GM19372 (cell line): Measurements from ENCODE around the gene FAM163A.
"Not testable (repeated sequence)": the region's sequence is repeated elsewhere in the genome, so short reads cannot be mapped to it uniquely, and the experiment has no call there.

ENCODE experiments used
- ATAC-seq: cut with Tn5 transposase; IDR thresholded peaks from one replicate; pipeline ENCODE4 v1.9.1; 2021; ENCODE audit warnings: mild to moderate bottlenecking, low read depth, moderate library complexity; ENCODE audit not compliant: unreplicated experiment

The FAM163A gene

DNA sequence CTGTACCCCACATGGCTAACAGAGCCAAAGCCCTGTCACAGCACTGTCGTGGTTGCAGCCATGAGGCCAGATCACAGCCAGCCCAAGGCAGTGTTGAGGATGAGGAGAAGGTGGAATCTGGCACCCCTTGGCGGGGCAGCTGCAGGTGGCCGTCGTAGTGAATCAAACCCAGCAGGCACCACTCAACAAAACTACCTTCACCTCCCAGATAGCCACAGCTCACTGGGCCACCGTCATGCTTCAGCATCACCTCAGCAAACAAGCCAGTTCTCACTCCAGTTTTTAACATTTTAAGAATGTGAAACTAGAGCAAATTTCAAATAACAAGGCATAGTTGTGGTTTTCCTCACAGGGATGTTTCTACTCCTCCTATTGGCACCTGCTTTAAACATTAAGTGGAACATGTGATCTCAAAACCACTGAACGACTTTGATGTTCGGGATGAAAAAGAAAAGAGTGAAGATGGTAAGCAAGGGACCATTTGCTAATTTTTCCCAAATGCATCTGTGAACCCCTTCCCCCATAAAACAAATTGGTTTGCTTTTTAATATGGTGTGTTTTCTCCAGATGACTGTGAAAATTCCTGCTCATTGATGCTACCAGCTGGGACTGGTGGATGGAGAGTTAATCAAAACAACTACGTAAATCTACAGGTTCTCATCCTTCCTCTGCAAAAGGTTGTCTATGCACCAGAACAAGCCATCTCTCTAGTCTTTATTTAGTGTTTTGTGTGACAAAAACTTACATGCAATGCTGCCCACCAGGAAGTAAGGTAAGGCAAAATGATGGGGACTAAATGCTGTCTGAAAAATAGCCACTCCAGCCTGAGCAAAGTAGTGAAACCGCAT, 89.0 kb downstream of the FAM163A start:
- no peak for ATAC-seq

DNA sequence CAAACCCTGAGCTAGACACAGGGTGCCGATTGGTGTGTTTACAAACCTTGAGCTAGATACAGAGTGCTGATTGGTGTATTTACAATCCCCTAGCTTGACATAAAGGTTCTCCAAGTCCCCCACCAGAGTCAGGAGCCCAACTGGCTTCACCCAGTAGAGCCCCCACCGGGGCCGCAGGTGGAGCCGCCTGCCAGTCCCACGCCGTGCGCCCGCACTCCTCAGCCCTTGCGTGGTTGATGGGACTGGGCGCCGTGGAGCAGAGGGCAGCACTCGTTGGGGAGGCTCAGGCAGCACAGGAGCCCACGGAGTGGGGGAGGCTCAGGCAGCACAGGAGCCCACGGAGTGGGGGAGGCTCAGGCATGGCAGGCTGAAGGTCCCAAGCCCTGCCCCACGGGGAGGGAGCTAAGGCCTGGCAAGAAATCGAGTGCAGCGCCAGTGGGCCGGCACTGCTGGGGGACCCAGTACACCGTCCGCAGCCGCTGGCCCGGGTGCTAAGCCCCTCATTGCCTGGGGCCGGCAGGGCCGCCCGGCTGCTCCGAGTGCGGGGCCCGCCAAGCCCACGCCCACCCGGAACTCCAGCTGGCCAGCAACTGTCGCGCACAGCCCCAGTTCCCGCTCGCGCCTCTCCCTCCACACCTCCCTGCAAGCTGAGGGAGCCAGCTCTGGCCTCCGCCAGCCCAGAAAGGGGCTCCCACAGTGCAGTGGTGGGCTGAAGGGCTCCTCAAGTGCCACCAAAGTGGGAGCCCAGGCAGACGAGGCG, 93.8 kb downstream of the FAM163A start:
- ATAC-seq, result not testable (repeated sequence)

DNA sequence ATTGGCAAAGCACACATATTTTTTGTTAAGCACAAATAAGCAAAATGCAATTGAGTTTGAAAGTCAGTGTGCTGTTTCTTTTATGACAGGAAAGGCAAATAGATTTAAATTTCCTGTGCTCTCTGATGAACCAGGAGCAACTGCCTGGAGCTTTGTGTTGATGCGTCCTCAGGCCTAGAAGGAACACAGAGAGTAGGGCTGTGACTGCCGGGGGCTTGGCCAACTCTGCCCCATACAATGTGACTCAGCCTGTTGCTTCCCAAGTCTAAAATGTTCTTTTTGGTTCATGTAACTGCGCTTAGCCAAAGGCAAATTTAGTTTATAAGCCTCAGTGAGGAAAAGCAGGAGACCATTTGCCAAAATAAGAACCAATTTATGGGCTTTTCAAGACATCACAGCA, 97.0 kb downstream of the FAM163A start:
- no peak for ATAC-seq

DNA sequence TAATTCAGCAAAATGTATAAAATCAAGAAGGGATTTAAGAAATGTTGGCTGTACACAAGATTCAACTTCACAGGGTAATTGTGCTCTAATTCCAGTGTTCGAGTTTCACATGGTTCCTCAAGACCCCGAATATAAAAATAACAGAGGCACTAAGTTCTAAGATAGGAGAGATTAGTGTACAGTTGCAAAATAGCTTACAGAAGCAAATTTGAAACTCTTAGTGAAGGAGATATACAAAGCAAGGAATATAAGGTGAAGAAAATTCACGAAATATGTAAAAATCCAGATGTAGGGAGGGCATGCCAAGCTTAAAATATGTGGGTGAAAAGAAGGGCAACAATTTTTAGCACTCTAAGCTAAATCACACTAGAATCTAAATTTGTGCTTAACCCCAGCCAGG, 105.1 kb downstream of the FAM163A start:
- no peak for ATAC-seq

DNA sequence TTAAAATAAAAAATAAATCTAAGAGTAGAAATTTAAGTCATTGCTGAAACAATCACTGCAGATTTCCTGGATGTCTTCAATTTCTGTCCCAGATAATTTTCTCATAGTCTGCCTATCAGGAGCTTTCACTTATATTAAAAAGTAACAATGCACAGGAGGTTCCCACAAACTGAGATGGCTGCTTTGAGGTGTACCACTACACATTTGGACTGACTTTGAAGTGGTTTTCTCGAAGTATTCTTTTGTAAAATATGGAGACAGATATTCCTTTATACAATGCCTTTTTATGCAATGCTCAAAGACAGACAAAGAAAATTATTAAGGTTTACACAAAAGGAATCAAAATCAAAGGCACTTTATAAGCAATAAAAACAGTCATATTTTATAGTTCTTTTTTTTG, 110.0 kb downstream of the FAM163A start:
- no peak for ATAC-seq

DNA sequence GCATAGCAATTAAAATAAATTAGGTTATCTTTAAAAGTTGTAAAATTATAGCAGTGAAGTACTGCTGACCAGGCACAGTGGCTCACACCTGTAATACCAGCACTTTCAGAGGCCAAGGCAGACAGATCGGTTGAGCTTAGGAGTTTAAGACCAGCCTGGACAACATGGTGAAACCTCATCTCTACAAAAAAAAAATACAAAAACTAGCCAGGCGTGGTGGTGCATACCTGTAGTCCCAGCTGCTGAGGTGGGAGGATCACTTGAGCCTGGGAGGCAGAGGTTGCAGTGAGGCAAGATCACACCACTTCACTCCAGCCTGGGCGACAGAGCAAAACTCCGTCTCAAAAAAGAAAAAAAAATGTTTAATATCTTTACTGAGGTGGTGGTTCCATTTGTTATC, 112.7 kb downstream of the FAM163A start:
- not testable (repeated sequence) for ATAC-seq

DNA sequence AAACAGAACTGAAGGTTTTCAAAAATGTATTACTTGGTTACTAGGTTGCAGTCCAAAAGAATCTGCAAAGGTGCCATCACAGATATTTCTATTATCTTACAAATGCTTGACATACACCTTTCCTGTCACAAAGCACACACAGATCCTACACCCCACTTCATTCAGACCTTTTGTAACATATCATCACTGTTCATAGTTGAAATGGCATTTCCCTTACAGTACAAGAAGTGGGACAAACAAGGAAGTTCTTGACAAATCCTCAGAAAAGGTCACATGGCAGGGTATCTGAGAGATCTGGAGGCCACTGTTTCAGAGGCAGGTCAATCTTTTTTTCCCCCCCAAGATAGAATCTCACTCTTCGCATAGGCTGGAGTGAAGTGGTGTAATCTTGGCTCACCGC, 113.2 kb downstream of the FAM163A start:
- ATAC-seq, result no peak

DNA sequence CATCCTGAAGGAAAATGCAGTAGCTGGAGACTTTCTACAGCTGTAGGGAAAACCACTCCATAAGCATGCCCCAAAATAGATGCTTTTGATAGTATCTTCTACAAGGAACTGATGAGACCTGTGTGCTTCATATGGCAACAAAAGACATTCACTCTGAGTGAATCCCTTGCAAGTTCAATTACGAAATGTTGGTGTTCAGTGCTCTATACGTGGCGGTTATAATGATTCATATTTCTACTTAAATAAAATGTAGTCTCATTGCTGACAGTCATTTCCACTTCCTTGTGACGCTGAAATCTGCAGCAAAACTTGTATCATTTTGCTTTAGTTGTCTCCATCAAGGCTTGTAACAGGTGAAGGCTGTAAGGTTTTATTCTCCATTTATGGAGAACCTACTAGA, 113.9 kb downstream of the FAM163A start:
- no peak for ATAC-seq

DNA sequence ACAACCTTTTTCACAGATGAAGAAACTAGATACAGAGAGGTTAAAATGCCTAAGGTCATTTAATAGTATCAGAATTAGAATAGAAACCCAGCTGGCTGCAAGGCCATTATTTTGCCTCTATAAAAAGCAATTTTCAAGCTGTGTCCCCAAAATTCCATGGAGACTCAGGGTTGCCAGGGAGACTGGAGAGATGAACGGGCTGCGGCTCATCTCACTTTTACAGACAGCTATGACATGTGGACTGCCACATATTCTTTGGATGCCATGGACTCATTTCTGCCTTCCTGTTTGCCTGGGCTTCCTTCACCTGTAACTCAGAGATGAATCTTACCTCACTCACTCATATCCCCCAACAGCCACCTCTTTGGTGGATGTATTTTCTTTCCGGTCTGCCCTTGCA, 117.6 kb downstream of the FAM163A start:
- ATAC-seq, result no peak

DNA sequence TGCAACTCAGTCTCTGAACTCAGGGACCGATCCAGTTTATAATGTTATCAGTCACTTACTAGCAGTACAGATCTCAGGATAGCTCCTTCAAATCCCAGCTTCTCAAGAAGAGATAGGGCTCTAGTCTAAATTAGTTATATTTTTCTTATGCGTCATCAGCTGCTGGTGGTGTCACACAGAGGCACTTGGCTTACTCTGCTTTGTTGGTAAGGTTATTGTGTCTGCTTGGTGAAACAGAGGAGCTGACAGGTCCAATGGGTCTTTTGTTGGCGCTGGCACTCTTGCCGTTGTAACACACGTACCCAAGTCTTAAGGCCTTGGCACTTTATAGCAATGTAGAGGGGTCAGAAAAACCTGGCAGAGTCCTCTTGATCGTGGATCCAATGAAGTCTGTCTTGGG, 122.3 kb downstream of the FAM163A start:
- no peak for ATAC-seq
